Measurements from ENCODE around the gene UQCR11. TPM values are rescaled to one million over a fixed set of nuclear protein-coding genes. Genes with fewer than 3 reads are reported as not detected.

The UQCR11 gene
- total and polyA plus RNA-seq, 2 experiments from 2014 or later: 56.6 to 684 TPM

DNA sequence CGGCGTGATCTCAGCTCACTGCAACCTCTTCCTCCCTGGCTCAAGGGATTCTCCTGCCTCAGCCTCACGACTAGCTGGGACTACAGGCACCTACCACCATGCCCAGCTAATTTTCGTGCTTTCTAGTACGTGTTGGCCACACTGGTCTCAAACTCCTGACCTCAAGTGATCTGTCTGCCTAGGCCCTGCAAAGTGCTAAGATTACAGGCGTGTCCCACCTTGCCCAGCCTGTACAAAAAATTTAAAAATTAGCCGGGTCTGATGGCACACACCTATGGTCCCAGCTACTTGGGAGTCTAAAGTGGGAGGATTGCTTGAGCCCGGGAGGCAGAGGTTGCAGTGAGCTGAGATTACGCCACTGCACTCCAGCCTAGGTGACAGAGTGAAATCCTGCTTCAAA, 32.5 kb downstream of the UQCR11 start:
- no peak for DNase-seq (ENCODE audit: low spot score)
- Histone ChIP-seq H3K4me2 (no peak overlapping the region), H3K4me3 (no peak overlapping the region), H3K4me1 (ENCODE audit: insufficient read depth) (no peaks in the 10 kb centered on the region), H4K20me1 (ENCODE audit: insufficient read depth, poor library complexity, severe bottlenecking) (peaks cover 3% of the 10 kb centered on the region), H3K36me3 (replicated peaks; ENCODE audit: insufficient read depth, low read depth) (no peaks in the 10 kb centered on the region), H3K9me3 (ENCODE audit: low read depth) (no peaks in the 10 kb centered on the region), H3K9me2 (replicated peaks; ENCODE audit: insufficient read depth) (no peaks in the 10 kb centered on the region), H3K27ac (no peak overlapping the region), H2AFZ (no peak overlapping the region), H3K27me3 (no peaks in the 10 kb centered on the region), H3K79me2 (peaks cover 4% of the 10 kb centered on the region)
- WGBS (ENCODE audit: low lambda C conversion rate, missing lambda C conversion rate): 81% methylated on average over 9 of the region's 9 CpGs
- TF ChIP-seq EZH2 (IDR thresholded peaks at IDR 0.05; ENCODE audit: borderline replicate concordance) (no peak), EZH2phosphoT487 (IDR thresholded peaks at IDR 0.05; ENCODE audit: low read depth, severe bottlenecking, unreplicated experiment) (no peak)
- TF ChIP-seq, protein P1, sequence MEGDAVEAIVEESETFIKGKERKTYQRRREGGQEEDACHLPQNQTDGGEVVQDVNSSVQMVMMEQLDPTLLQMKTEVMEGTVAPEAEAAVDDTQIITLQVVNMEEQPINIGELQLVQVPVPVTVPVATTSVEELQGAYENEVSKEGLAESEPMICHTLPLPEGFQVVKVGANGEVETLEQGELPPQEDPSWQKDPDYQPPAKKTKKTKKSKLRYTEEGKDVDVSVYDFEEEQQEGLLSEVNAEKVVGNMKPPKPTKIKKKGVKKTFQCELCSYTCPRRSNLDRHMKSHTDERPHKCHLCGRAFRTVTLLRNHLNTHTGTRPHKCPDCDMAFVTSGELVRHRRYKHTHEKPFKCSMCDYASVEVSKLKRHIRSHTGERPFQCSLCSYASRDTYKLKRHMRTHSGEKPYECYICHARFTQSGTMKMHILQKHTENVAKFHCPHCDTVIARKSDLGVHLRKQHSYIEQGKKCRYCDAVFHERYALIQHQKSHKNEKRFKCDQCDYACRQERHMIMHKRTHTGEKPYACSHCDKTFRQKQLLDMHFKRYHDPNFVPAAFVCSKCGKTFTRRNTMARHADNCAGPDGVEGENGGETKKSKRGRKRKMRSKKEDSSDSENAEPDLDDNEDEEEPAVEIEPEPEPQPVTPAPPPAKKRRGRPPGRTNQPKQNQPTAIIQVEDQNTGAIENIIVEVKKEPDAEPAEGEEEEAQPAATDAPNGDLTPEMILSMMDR (IDR thresholded peaks at IDR 0.05; ENCODE audit: poor library complexity): no peak

DNA sequence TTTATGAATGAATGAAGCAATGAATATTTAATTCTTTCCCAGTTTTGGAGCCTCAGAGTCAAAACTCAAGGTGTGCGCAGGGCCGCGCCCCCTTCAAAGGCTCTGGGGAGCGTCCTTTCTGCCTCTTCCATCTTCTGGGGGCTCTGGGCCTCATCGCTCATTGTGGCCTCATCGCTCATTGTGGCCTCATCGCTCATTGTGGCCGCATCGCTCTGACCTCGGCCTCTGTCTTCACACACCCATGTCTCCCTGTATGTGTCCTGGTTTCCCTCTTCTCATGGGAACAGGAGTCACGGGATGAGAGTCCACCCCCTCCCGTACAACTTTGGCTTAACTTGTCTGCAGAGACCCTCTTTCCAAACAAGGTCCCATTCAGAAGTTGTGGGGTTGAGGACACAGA, 33.9 kb downstream of the UQCR11 start:
- Histone ChIP-seq H3K9me3 (ENCODE audit: low read depth) (no peaks in the 10 kb centered on the region), H3K4me3 (no peak overlapping the region), H3K36me3 (replicated peaks; ENCODE audit: insufficient read depth, low read depth) (no peaks in the 10 kb centered on the region), H3K27me3 (no peaks in the 10 kb centered on the region), H2AFZ (no peak overlapping the region), H4K20me1 (ENCODE audit: insufficient read depth, poor library complexity, severe bottlenecking) (peaks cover 4% of the 10 kb centered on the region), H3K27ac (no peak overlapping the region), H3K4me2 (no peak overlapping the region), H3K9me2 (replicated peaks; ENCODE audit: insufficient read depth) (no peaks in the 10 kb centered on the region), H3K4me1 (ENCODE audit: insufficient read depth) (no peaks in the 10 kb centered on the region), H3K79me2 (peaks cover 14% of the 10 kb centered on the region)
- WGBS (ENCODE audit: low lambda C conversion rate, missing lambda C conversion rate): 94% methylated on average over 12 of the region's 12 CpGs
- no peak for DNase-seq (ENCODE audit: low spot score)
- TF ChIP-seq EZH2 (IDR thresholded peaks at IDR 0.05; ENCODE audit: borderline replicate concordance) (no peak), EZH2phosphoT487 (IDR thresholded peaks at IDR 0.05; ENCODE audit: low read depth, severe bottlenecking, unreplicated experiment) (no peak)
- TF ChIP-seq, protein P1 (IDR thresholded peaks at IDR 0.05; ENCODE audit: poor library complexity): no peak

DNA sequence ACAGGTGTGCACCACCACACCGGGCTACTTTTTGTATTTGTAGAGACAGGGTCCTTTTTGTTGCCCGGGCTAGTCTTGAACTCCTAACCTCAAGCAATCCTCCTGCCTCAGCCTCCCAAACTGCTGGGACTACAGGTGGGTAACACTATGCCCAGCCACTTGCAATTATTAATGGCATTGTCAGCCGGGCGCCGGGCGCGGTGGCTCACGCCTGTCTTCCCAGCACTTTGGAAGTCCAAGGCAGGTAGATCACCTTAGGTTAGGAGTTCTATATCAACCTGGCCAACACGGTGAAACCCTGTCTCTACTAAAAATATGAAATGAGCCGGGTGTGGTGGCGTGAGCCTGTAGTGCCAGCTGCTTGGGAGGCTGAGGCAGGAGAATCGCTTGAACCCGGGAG, 34.4 kb downstream of the UQCR11 start:
- no peak for TF ChIP-seq EZH2phosphoT487 (IDR thresholded peaks at IDR 0.05; ENCODE audit: low read depth, severe bottlenecking, unreplicated experiment)
- Histone ChIP-seq H3K9me3 (ENCODE audit: low read depth) (no peaks in the 10 kb centered on the region), H3K36me3 (replicated peaks; ENCODE audit: insufficient read depth, low read depth) (no peaks in the 10 kb centered on the region), H3K27me3 (no peaks in the 10 kb centered on the region), H3K4me3 (no peak overlapping the region), H3K4me1 (ENCODE audit: insufficient read depth) (peaks cover 5% of the 10 kb centered on the region), H3K27ac (no peak overlapping the region), H3K4me2 (no peak overlapping the region), H4K20me1 (ENCODE audit: insufficient read depth, poor library complexity, severe bottlenecking) (peaks cover 9% of the 10 kb centered on the region), H3K9me2 (replicated peaks; ENCODE audit: insufficient read depth) (no peaks in the 10 kb centered on the region), H3K79me2 (peaks cover 19% of the 10 kb centered on the region), H2AFZ (no peak overlapping the region)
- DNase-seq (ENCODE audit: low spot score): no peak
- WGBS (ENCODE audit: low lambda C conversion rate, missing lambda C conversion rate): 95% methylated on average over 13 of the region's 13 CpGs

DNA sequence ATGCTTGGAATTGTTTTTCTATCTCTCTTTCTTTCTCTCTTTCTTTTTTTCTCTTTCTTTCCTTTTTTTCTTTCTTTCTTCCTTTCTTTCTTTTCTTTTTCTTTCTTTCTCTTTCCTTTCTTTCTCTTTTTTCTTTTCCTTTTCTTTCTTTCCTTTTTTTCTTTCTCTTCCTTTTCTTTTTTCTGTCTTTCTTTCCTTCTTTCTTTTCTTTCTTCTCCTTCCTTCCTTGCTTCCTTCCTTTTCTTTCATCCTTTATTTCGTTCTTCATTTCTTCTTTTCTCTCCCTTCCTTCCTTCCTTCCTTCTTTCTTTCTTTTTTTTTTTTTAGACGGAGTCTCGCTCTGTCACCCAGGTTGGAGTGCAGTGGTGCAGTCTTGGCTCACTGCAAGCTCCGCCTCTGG, 35.3 kb downstream of the UQCR11 start:
- H3K9me2 ChIP-seq (replicated peaks; ENCODE audit: insufficient read depth): no peaks in the 10 kb centered on the region
- H3K27me3 ChIP-seq: no peaks in the 10 kb centered on the region
- H3K9me3 ChIP-seq (ENCODE audit: low read depth): no peaks in the 10 kb centered on the region
- no peak for DNase-seq (ENCODE audit: low spot score)
- 87% methylated on average over 3 of the region's 4 CpGs for WGBS (ENCODE audit: low lambda C conversion rate, missing lambda C conversion rate)
- peaks cover 27% of the 10 kb centered on the region for H3K79me2 ChIP-seq
- no peak overlapping the region for H2AFZ ChIP-seq
- peaks cover 17% of the 10 kb centered on the region for H4K20me1 ChIP-seq (ENCODE audit: insufficient read depth, poor library complexity, severe bottlenecking)
- H3K4me1 ChIP-seq (ENCODE audit: insufficient read depth): peaks cover 10% of the 10 kb centered on the region
- no peak overlapping the region for H3K4me3 ChIP-seq
- TF ChIP-seq EZH2phosphoT487 (IDR thresholded peaks at IDR 0.05; ENCODE audit: low read depth, severe bottlenecking, unreplicated experiment) (no peak), EZH2 (IDR thresholded peaks at IDR 0.05; ENCODE audit: borderline replicate concordance) (no peak)
- TF ChIP-seq, protein P1 (IDR thresholded peaks at IDR 0.05; ENCODE audit: poor library complexity): no peak
- no peaks in the 10 kb centered on the region for H3K36me3 ChIP-seq (replicated peaks; ENCODE audit: insufficient read depth, low read depth)
- H3K4me2 ChIP-seq: no peak overlapping the region
- no peak overlapping the region for H3K27ac ChIP-seq

Measured in hepatocyte (in vitro differentiated cells).